Measurements from ENCODE around the gene FAM163A. TPM values are rescaled to one million over a fixed set of nuclear protein-coding genes. Genes with fewer than 3 reads are reported as not detected.
"Not testable (repeated sequence)": the region's sequence is repeated elsewhere in the genome, so short reads cannot be mapped to it uniquely, and the experiment has no call there.

Gene FAM163A
- 0.05 TPM for total RNA-seq

- no peak for DNase-seq (ENCODE audit: low spot score)
- ATAC-seq = peak; percentile 29
Measured at GRCh38 chr1:179742717-179743678, at the start of gene FAM163A. Gene FAM163A, plus strand, starts transcription at chr1:179743291. Its CDS starts 69,807 bp downstream, at chr1:179813098.

GRCh38 chr1:179694530-179694929 is 48.6 kb upstream of the FAM163A start:
- DNase-seq (ENCODE audit: low spot score); ATAC-seq: not testable (repeated sequence)

GRCh38 chr1:179702946-179703539 is 40.0 kb upstream of the FAM163A start:
- ATAC-seq (no peak), DNase-seq (ENCODE audit: low spot score) (no peak)

- peak; percentile 84 for ATAC-seq
- DNase-seq (ENCODE audit: low spot score) = no peak
Measured at GRCh38 chr1:179706339-179706941, 36.7 kb upstream of the FAM163A start.

- ATAC-seq (no peak), DNase-seq (ENCODE audit: low spot score) (no peak)
Measured at GRCh38 chr1:179707406-179707805, 35.7 kb upstream of the FAM163A start.

- no peak for ATAC-seq
- no peak for DNase-seq (ENCODE audit: low spot score)
Measured at GRCh38 chr1:179708434-179709195, 34.5 kb upstream of the FAM163A start.

- no peak for DNase-seq (ENCODE audit: low spot score)
- peak; percentile 66 for ATAC-seq
Measured at GRCh38 chr1:179709841-179710329, 33.2 kb upstream of the FAM163A start.

- no peak for DNase-seq (ENCODE audit: low spot score)
Measured at GRCh38 chr1:179714159-179714558, 28.9 kb upstream of the FAM163A start.

GRCh38 chr1:179714623-179715022 is 28.5 kb upstream of the FAM163A start:
- no peak for ATAC-seq

More at GRCh38 chr1:179714159-179714558, 28.9 kb upstream of the FAM163A start:
- ATAC-seq = no peak

GRCh38 chr1:179719272-179719671 is 23.8 kb upstream of the FAM163A start:
- DNase-seq (ENCODE audit: low spot score) = no peak
- no peak for ATAC-seq

More at GRCh38 chr1:179714623-179715022, 28.5 kb upstream of the FAM163A start:
- DNase-seq (ENCODE audit: low spot score) = no peak

GRCh38 chr1:179728271-179728670 is 14.8 kb upstream of the FAM163A start:
- ATAC-seq (no peak), DNase-seq (ENCODE audit: low spot score) (no peak)

GRCh38 chr1:179729881-179730280 is 13.2 kb upstream of the FAM163A start:
- ATAC-seq = no peak
- no peak for DNase-seq (ENCODE audit: low spot score)

GRCh38 chr1:179731643-179732042 is 11.4 kb upstream of the FAM163A start:
- no peak for ATAC-seq
- no peak for DNase-seq (ENCODE audit: low spot score)

GRCh38 chr1:179742291-179742690 is 800 bp upstream of the FAM163A start:
- ATAC-seq (no peak), DNase-seq (ENCODE audit: low spot score) (no peak)

GRCh38 chr1:179743679-179744400 is 749 bp downstream of the FAM163A start:
- ATAC-seq = peak; percentile 40
- DNase-seq (ENCODE audit: low spot score) = no peak

GRCh38 chr1:179744401-179745130 is 1.5 kb downstream of the FAM163A start:
- DNase-seq (ENCODE audit: low spot score) (no peak), ATAC-seq (no peak)

GRCh38 chr1:179745131-179745611 is 2.1 kb downstream of the FAM163A start:
- ATAC-seq = no peak
- DNase-seq (ENCODE audit: low spot score) = no peak

GRCh38 chr1:179745743-179746142 is 2.7 kb downstream of the FAM163A start:
- ATAC-seq = no peak
- DNase-seq (ENCODE audit: low spot score) = no peak

- DNase-seq (ENCODE audit: low spot score) = no peak
- no peak for ATAC-seq
Measured at GRCh38 chr1:179747611-179748010, 4.5 kb downstream of the FAM163A start.

Measured in left lobe of liver (tissue), 2 donors.